ENCODE measurements around the gene GATA2. TPM values are rescaled to one million over a fixed set of nuclear protein-coding genes. Genes with fewer than 3 reads are reported as not detected.

GATA2 gene
- total and polyA plus RNA-seq, 2 of the 8 experiments (the other 6 are each of a cell fraction or from before 2014, with no cell fraction given), result 0.03 to 0.30 TPM

DNA sequence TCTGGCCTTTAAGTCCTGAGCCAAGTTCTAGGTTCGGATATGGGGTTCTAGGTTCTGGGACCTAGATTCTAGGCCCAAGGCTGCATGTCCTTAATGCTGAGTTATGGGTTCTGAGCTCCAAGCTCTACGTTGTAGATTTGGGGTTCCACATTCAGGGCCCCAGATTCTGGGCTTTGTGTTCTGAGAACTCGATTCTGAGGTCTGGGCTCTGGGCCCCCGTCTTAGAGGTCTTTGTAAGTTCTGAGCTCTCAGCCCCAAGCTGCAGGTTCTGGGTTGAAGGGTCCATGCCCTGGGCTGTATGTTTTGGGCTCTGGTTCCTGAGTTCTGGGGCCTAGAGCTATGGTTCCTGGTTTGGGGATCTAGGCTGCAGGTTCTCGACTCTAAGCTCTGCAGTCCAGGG lies 16.3 kb downstream of the GATA2 start:
- no peak for FAIRE-seq
- no peak for TF ChIP-seq EP300 (IDR thresholded peaks at IDR 0.05; ENCODE audit: borderline replicate concordance in 1 of 2, low read depth in 2 of 2, low read length in 2 of 2)
- no peak for TF ChIP-seq SIX5 (IDR thresholded peaks at IDR 0.05; ENCODE audit: low read depth, low read length)
- TF ChIP-seq, protein P1, sequence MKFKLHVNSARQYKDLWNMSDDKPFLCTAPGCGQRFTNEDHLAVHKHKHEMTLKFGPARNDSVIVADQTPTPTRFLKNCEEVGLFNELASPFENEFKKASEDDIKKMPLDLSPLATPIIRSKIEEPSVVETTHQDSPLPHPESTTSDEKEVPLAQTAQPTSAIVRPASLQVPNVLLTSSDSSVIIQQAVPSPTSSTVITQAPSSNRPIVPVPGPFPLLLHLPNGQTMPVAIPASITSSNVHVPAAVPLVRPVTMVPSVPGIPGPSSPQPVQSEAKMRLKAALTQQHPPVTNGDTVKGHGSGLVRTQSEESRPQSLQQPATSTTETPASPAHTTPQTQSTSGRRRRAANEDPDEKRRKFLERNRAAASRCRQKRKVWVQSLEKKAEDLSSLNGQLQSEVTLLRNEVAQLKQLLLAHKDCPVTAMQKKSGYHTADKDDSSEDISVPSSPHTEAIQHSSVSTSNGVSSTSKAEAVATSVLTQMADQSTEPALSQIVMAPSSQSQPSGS (IDR thresholded peaks at IDR 0.05; ENCODE audit: low read length), result no peak
- no peak for TF ChIP-seq CEBPB (IDR thresholded peaks at IDR 0.05; ENCODE audit: low read depth, low read length)
- no peak for TF ChIP-seq KDM5A (IDR thresholded peaks at IDR 0.05; ENCODE audit: low read length)
- no peak for TF ChIP-seq TAF1 (IDR thresholded peaks at IDR 0.05; ENCODE audit: low read depth, low read length)
- TF ChIP-seq EZH2 (IDR thresholded peaks at IDR 0.05; ENCODE audit: low read depth, low read length, severe bottlenecking), result no peak
- TF ChIP-seq, protein P2, sequence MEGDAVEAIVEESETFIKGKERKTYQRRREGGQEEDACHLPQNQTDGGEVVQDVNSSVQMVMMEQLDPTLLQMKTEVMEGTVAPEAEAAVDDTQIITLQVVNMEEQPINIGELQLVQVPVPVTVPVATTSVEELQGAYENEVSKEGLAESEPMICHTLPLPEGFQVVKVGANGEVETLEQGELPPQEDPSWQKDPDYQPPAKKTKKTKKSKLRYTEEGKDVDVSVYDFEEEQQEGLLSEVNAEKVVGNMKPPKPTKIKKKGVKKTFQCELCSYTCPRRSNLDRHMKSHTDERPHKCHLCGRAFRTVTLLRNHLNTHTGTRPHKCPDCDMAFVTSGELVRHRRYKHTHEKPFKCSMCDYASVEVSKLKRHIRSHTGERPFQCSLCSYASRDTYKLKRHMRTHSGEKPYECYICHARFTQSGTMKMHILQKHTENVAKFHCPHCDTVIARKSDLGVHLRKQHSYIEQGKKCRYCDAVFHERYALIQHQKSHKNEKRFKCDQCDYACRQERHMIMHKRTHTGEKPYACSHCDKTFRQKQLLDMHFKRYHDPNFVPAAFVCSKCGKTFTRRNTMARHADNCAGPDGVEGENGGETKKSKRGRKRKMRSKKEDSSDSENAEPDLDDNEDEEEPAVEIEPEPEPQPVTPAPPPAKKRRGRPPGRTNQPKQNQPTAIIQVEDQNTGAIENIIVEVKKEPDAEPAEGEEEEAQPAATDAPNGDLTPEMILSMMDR (IDR thresholded peaks at IDR 0.05; ENCODE audit: control extremely low read depth in 1 of 3, insufficient read depth in 1 of 3, low read depth in 1 of 3, low read length in 3 of 3), result no peak
- no peak for TF ChIP-seq POLR2AphosphoS5 (IDR thresholded peaks at IDR 0.05; ENCODE audit: low read depth, low read length)
- no peak for TF ChIP-seq SRF (IDR thresholded peaks at IDR 0.05; ENCODE audit: low read depth, low read length)

More for the DNA sequence above, 16.3 kb downstream of the GATA2 start:
- H3K18ac ChIP-seq (ENCODE audit: extremely low read depth, low read length), result no peak overlapping the region
- H2AFZ ChIP-seq (ENCODE audit: low read length), result no peak overlapping the region
- H2BK15ac ChIP-seq (ENCODE audit: low read length), result no peak overlapping the region
- no peaks in the 10 kb centered on the region for H3K79me1 ChIP-seq (ENCODE audit: low read depth, low read length)
- peaks cover 6 to 11% of the 10 kb centered on the region in 2 experiments for H4K20me1 ChIP-seq (replicated peaks in 1 of 2; ENCODE audit: control insufficient read depth in 1 of 2, insufficient read depth in 2 of 2, low read length in 2 of 2)
- H2BK120ac ChIP-seq (replicated peaks; ENCODE audit: low read depth, low read length), result no peak overlapping the region
- 93% methylated on average over 5 of the region's 5 CpGs; no CpG with 5 or more reads in 1 of the 2 experiments for WGBS, 2 experiments (ENCODE audit: extremely low coverage in 1 of 2, insufficient coverage in 1 of 2, insufficient read length in 1 of 2, insufficient replicate concordance in 2 of 2, low coverage in 1 of 2, low lambda C conversion rate in 2 of 2, missing lambda C conversion rate in 1 of 2)
- H3K56ac ChIP-seq (replicated peaks; ENCODE audit: insufficient read length, low read depth, low read length), result no peak overlapping the region
- ChIA-PET CTCF (ENCODE audit: partially characterized antibody) (interaction anchor here (1.6 to 4.2 kb wide), 3 partner anchors 13 to 97 kb away, joined by 4 to 28 read pairs (median 21); no protein-coding TSS in a partner anchor), POLR2A (ENCODE audit: partially characterized antibody) (no interaction called here)
- H3K9ac ChIP-seq (replicated peaks in 1 of 4; ENCODE audit: extremely low read depth in 1 of 4, low read depth in 3 of 4, low read length in 3 of 4), result no peak overlapping the region
- no peak overlapping the region for H3K27ac ChIP-seq (ENCODE audit: low read depth, low read length)
- no peak overlapping the region for H4K5ac ChIP-seq (ENCODE audit: insufficient read length, low read depth, low read length)
- H4K8ac ChIP-seq (ENCODE audit: extremely low read depth, insufficient read depth, low read length), result no peak overlapping the region
- no peak overlapping the region for H2BK12ac ChIP-seq (ENCODE audit: low read depth, low read length)
- 0 out of 4 replicates have a peak, but pooled peaks cover 0 to 3% of the 10 kb centered on the region in 2 experiments for H3K9me3 ChIP-seq (ENCODE audit: insufficient read depth in 2 of 2, low read depth in 1 of 2, low read length in 1 of 2)
- no peak for DNase-seq (ENCODE audit: low read depth in 1 of 2, low spot score in 2 of 2)
- no peaks in the 10 kb centered on the region for H3K79me2 ChIP-seq (ENCODE audit: control insufficient read depth in 1 of 2, insufficient read depth in 2 of 2, low read length in 2 of 2)
- H3K23ac ChIP-seq (ENCODE audit: insufficient read length), result no peak overlapping the region
- H3K4ac ChIP-seq (replicated peaks; ENCODE audit: insufficient read length, low read depth, low read length), result no peak overlapping the region
- no peaks in the 10 kb centered on the region for H3K36me3 ChIP-seq (ENCODE audit: control insufficient read depth in 2 of 4, insufficient read depth in 4 of 4, low read length in 3 of 4)
- no peak overlapping the region for H3K14ac ChIP-seq (ENCODE audit: insufficient read length)
- H4K91ac ChIP-seq (replicated peaks; ENCODE audit: insufficient read length, low read length), result no peak overlapping the region
- no peak overlapping the region for H2AK5ac ChIP-seq (ENCODE audit: low read depth, low read length)
- no peak overlapping the region for H2BK5ac ChIP-seq (ENCODE audit: low read depth, low read length)
- H3K23me2 ChIP-seq (ENCODE audit: low read depth, low read length), result no peaks in the 10 kb centered on the region; the same call in 1 of the 2 replicates
- H3K27me3 ChIP-seq (replicated peaks in 1 of 4; ENCODE audit: control insufficient read depth in 3 of 4, extremely low read depth in 1 of 4, insufficient read depth in 3 of 4, low read length in 3 of 4), result peaks cover 79 to 100% (median 98%) of the 10 kb centered on the region in 4 experiments
- H3K4me1 ChIP-seq (replicated peaks in 1 of 4; ENCODE audit: control insufficient read depth in 3 of 4, insufficient read depth in 4 of 4, low read length in 3 of 4), result peaks cover 0 to 38% (median 16%) of the 10 kb centered on the region in 4 experiments; a peak in 6 of 7 replicates
- no peak overlapping the region for H2BK20ac ChIP-seq (ENCODE audit: low read length)
- H3K4me2 ChIP-seq (ENCODE audit: insufficient read depth in 1 of 2, low read depth in 2 of 2, low read length in 2 of 2), result no peak overlapping the region
- no peak overlapping the region for H3K4me3 ChIP-seq (ENCODE audit: extremely low read depth in 1 of 4, insufficient read depth in 2 of 4, low read depth in 3 of 4, low read length in 4 of 4)
